Effector memory CD4-positive, alpha-beta T cell (primary cell): ENCODE results near the gene OOSP2.
"Not testable (repeated sequence)": the region's sequence is repeated elsewhere in the genome, so short reads cannot be mapped to it uniquely, and the experiment has no call there.

Source experiments
- DNase-seq, 3 donors: peaks; one replicate each; pipeline ENCODE4 v3.0.0-alpha.2; 2020
- H3K27ac ChIP-seq: 2 replicates; pipeline ENCODE4 v1.7.0; 2013; ENCODE audit warnings: mild to moderate bottlenecking, low read length, moderate library complexity; ENCODE audit not compliant: insufficient read depth, poor library complexity, severe bottlenecking
- H3K27me3 ChIP-seq: replicated peaks from 2 replicates; pipeline ENCODE4 v1.7.0; 2013; ENCODE audit warnings: mild to moderate bottlenecking, low read length; ENCODE audit not compliant: insufficient read depth, control insufficient read depth, poor library complexity, severe bottlenecking
- H3K36me3 ChIP-seq: 2 replicates; pipeline ENCODE4 v1.7.0; 2013; ENCODE audit warnings: mild to moderate bottlenecking, low read length, moderate library complexity; ENCODE audit not compliant: control insufficient read depth, insufficient read depth
- H3K4me1 ChIP-seq: 2 replicates; pipeline ENCODE4 v1.7.0; 2013; ENCODE audit warnings: low read length, mild to moderate bottlenecking; ENCODE audit not compliant: control insufficient read depth, insufficient read depth, poor library complexity, severe bottlenecking
- H3K4me3 ChIP-seq: 2 replicates; pipeline ENCODE4 v1.7.0; 2013; ENCODE audit warnings: low read length, low read depth, mild to moderate bottlenecking; ENCODE audit not compliant: insufficient read depth, poor library complexity, severe bottlenecking
- H3K9me3 ChIP-seq: 2 replicates; pipeline ENCODE4 v1.7.0; 2013; ENCODE audit warnings: mild to moderate bottlenecking, low read length, moderate library complexity; ENCODE audit not compliant: control insufficient read depth

Gene OOSP2

DNA sequence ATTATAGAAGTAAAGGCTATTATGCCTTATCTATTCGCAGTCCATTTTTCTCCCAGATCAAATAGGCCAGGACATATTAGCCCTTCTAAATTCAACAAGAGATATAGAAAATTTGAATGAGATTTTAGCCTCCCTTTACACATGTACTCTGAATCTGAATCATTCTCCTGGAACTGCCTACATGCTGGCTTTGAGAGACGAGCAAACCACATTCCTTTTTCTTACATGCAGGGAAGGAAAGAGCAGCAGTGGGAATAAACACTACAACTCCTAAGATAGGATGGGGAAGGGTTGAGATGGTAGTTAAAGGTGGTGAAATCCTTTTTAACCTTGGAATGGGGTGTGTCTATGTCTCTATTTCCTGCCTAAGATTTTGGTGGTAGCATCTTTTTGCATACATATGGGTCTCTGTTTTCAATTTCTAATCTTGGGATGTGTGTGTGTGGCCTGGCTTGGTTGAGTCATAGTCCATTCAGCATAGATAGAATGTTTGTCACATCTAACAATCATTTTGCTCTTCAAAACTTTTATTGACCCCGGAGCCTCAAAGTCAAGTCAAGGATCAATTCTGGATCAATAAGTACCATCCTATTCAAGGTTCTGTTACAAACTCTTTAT lies 11.1 kb upstream of the OOSP2 start:
- H3K4me3 ChIP-seq: no peak overlapping the region
- H3K36me3 ChIP-seq: no peaks in the 10 kb centered on the region
- no peaks in the 10 kb centered on the region for H3K9me3 ChIP-seq
- H3K4me1 ChIP-seq: no peaks in the 10 kb centered on the region
- H3K27ac ChIP-seq: no peak overlapping the region
- no peaks in the 10 kb centered on the region for H3K27me3 ChIP-seq
- DNase-seq: no peak

DNA sequence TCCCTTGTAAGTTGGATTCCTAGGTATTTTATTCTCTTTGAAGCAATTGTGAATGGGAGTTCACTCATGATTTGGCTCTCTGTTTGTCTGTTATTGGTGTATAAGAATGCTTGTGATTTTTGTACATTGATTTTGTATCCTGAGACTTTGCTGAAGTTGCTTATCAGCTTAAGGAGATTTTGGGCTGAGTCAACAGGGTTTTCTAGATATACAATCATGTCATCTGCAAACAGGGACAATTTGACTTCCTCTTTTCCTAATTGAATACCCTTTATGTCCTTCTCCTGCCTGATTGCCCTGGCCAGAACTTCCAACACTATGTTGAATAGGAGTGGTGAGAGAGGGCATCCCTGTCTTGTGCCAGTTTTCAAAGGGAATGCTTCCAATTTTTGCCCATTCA lies 10.2 kb downstream of the OOSP2 start:
- not testable (repeated sequence) for DNase-seq, H3K27ac ChIP-seq, H3K36me3 ChIP-seq, H3K9me3 ChIP-seq, H3K4me3 ChIP-seq, H3K27me3 ChIP-seq, H3K4me1 ChIP-seq

- not testable (repeated sequence) for H3K4me3 ChIP-seq, H3K9me3 ChIP-seq, H3K36me3 ChIP-seq, H3K4me1 ChIP-seq, H3K27me3 ChIP-seq, H3K27ac ChIP-seq, DNase-seq
These were observed 10.6 kb downstream of the OOSP2 start for GRCh38 chr11:60050839-60051238.

DNA sequence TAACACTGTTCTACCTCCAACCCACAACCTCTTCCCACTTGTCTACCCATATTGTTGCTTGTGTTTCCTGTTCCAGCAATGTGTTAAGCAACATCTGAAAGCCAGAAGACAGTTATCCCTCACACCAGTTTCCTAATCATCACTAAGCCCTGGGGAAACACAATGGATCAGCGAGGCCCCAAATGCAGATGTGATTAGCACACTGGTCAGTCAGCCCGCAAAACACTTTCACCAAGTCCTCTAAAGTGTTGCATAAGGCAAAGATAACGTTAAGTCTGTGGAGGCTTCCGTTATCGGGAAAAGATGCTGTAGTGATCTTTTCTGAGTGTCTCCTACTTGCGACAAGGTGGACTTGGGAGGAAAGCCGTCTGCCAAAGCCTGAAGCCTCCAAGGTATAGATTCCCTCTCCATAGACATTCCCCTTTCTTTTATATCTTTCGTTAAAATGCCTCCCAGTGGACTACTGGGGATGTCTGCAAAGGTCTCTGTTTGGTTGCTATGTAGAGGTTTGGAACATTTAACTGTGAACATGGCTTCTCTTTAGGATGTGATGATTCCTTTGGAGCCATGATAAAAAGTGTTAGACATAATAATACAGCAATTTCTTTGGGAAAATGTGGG lies 16.2 kb downstream of the OOSP2 start, which contains the start of gene MS4A3:
TSS of gene MS4A3 (plus strand) at position 317 of the 621 bp plus-strand sequence. CDS start 4,496 bp downstream, outside the sequence.
- Histone ChIP-seq H3K9me3 (no peaks in the 10 kb centered on the region), H3K4me1 (no peaks in the 10 kb centered on the region), H3K27ac (no peak within 1 kb of the TSS), H3K27me3 (no peaks in the 10 kb centered on the region), H3K4me3 (no peak within 1 kb of the TSS), H3K36me3 (no peaks in the 10 kb centered on the region)
- DNase-seq: no peak

DNA sequence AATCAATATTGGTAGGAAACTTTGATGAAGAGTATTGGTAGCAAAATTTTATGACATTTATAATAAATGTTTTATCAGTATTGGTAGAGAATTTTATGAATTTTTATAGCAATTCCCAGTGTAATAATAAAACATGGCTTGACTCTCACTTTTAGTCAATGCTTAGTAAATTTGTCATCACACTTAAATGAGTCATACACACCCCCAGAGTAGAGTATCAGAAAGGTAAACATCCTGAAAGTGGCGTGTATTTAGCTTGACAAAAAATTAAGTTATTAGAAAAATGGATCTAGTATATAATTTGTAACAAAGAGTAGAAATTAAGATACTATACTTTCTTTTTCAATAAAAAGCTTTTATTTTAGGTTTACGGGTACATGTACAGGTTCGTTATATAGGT lies 18.8 kb downstream of the OOSP2 start:
- Histone ChIP-seq H3K4me3 (no peak overlapping the region), H3K27me3 (no peaks in the 10 kb centered on the region), H3K9me3 (no peaks in the 10 kb centered on the region), H3K4me1 (no peaks in the 10 kb centered on the region), H3K36me3 (no peaks in the 10 kb centered on the region), H3K27ac (no peak overlapping the region)
- no peak for DNase-seq

- Histone ChIP-seq H3K27me3 (no peaks in the 10 kb centered on the region), H3K36me3 (no peaks in the 10 kb centered on the region), H3K9me3 (no peaks in the 10 kb centered on the region), H3K4me1 (no peaks in the 10 kb centered on the region), H3K4me3 (no peak overlapping the region), H3K27ac (no peak overlapping the region)
- no peak for DNase-seq
These were observed 19.5 kb downstream of the OOSP2 start for GRCh38 chr11:60059521-60060240.

DNA sequence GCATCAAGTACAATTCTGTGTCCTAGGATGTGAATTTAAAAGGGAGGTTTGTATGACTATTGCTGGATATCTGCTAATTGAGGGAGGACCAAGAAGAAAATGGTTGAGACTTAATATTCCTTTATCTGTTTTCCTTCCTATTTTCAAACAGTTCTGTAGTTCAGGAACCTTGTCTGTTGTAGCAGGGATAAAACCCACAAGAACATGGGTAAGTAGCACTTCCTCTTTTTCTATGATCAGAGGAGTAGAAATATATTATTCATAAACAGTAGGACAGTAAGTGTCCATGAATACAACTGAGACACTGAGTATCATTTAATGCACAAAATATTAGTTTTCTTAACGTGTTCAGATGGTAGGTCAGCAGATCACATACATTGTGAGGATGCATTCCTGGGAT lies 23.9 kb downstream of the OOSP2 start:
- Histone ChIP-seq H3K36me3 (no peaks in the 10 kb centered on the region), H3K27me3 (no peaks in the 10 kb centered on the region), H3K4me3 (no peak overlapping the region), H3K9me3 (no peaks in the 10 kb centered on the region), H3K4me1 (no peaks in the 10 kb centered on the region), H3K27ac (no peak overlapping the region)
- DNase-seq: no peak

GRCh38 chr11:60065801-60066200 lies 25.6 kb downstream of the OOSP2 start:
- no peaks in the 10 kb centered on the region for H3K4me1 ChIP-seq
- no peaks in the 10 kb centered on the region for H3K9me3 ChIP-seq
- no peaks in the 10 kb centered on the region for H3K36me3 ChIP-seq
- DNase-seq: no peak
- no peak overlapping the region for H3K27ac ChIP-seq
- no peaks in the 10 kb centered on the region for H3K27me3 ChIP-seq
- no peak overlapping the region for H3K4me3 ChIP-seq

- no peak for DNase-seq
- no peaks in the 10 kb centered on the region for H3K9me3 ChIP-seq
- no peaks in the 10 kb centered on the region for H3K36me3 ChIP-seq
- no peak overlapping the region for H3K4me3 ChIP-seq
- no peaks in the 10 kb centered on the region for H3K27me3 ChIP-seq
- H3K4me1 ChIP-seq: no peaks in the 10 kb centered on the region
- H3K27ac ChIP-seq: no peak overlapping the region
These were observed 29.2 kb downstream of the OOSP2 start for GRCh38 chr11:60069450-60069849.

DNA sequence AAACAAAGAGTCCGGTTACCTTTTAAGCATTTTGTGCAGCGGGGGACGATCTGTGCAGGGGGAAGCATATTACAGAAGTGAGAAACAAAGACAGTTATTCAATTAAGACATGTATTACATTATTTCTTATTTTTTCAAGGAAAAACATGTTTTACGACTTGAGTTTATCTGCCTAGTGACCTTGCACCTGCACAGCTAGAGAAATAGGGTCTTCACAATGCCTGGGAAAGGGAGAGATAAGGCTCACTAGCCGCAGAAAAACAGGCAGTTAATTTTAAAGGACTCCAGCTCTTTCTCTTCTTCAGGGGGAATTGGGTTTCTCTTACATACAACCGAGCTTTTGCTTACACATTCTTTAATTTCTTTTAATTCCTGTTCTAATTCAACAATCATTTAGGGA lies 31.4 kb downstream of the OOSP2 start:
- not testable (repeated sequence) for H3K27ac ChIP-seq, H3K27me3 ChIP-seq, H3K4me1 ChIP-seq, H3K9me3 ChIP-seq, H3K4me3 ChIP-seq, DNase-seq, H3K36me3 ChIP-seq
